GM23338 (cell line): ENCODE measurements around the gene PKD2. TPM values are rescaled to one million over a fixed set of nuclear protein-coding genes. Genes with fewer than 3 reads are reported as not detected.

Experiments
- ATAC-seq: fragments of 200-7000 bp; cut with Tn5 transposase; 3 replicates; pipeline ENCODE4 v1.9.1; 2020
- DNase-seq: peaks from one replicate; pipeline ENCODE4 v3.0.0-alpha.2; 2015; ENCODE audit warnings: low spot score
- H2AFZ ChIP-seq: fragments of 200-600 bp; sonication (generic); 2 replicates; pipeline ENCODE4 v1.8.0; 2016; ENCODE audit warnings: antibody characterized with exemption, mild to moderate bottlenecking, moderate library complexity
- H3F3A ChIP-seq: fragments of 200-600 bp; sonication (generic); replicated peaks from 2 replicates; pipeline ENCODE4 v1.8.0; 2017; ENCODE audit warnings: antibody characterized with exemption, mixed run types, low read depth
- H3K27ac ChIP-seq: fragments of 200-600 bp; sonication (generic); 2 replicates; pipeline ENCODE4 v1.6.1; 2016; ENCODE audit warnings: low read depth
- H3K27me3 ChIP-seq: fragments of 200-600 bp; sonication (generic); 2 replicates; pipeline ENCODE4 v1.8.0; 2016; ENCODE audit warnings: mild to moderate bottlenecking, mixed run types, moderate library complexity; ENCODE audit not compliant: insufficient read depth
- H3K36me3 ChIP-seq: fragments of 200-600 bp; sonication (generic); 2 replicates; pipeline ENCODE4 v1.8.0; 2016; ENCODE audit warnings: mild to moderate bottlenecking; ENCODE audit not compliant: insufficient read depth
- H3K4me1 ChIP-seq: fragments of 200-600 bp; sonication (generic); 2 replicates; pipeline ENCODE4 v1.8.0; 2016; ENCODE audit warnings: mild to moderate bottlenecking, moderate library complexity; ENCODE audit not compliant: insufficient read depth
- H3K4me2 ChIP-seq: fragments of 200-600 bp; sonication (generic); 2 replicates; pipeline ENCODE4 v1.7.1; 2017; ENCODE audit warnings: mixed run types
- H3K4me3 ChIP-seq: fragments of 200-600 bp; sonication (generic); 2 replicates; pipeline ENCODE4 v1.6.1; 2016; ENCODE audit warnings: mixed run types
- H3K79me2 ChIP-seq: fragments of 200-600 bp; sonication (generic); replicated peaks from 2 replicates; pipeline ENCODE4 v1.8.0; 2017; ENCODE audit warnings: mild to moderate bottlenecking; ENCODE audit not compliant: insufficient read depth
- H3K9me2 ChIP-seq: fragments of 200-600 bp; sonication (generic); 2 replicates; pipeline ENCODE4 v1.8.0; 2017; ENCODE audit not compliant: insufficient read depth
- H4K20me1 ChIP-seq: fragments of 200-600 bp; sonication (generic); replicated peaks from 2 replicates; pipeline ENCODE4 v1.8.0; 2017; ENCODE audit warnings: mild to moderate bottlenecking; ENCODE audit not compliant: insufficient read depth
- H3K27ac Mint-ChIP-seq: 2 replicates; pipeline ENCODE4 v1.8.0; 2020; ENCODE audit warnings: inconsistent platforms, mild to moderate bottlenecking, moderate library complexity, mixed read lengths
- H3K27me3 Mint-ChIP-seq: 3 replicates; pipeline ENCODE4 v1.8.0; 2022; ENCODE audit warnings: low read depth, mild to moderate bottlenecking, moderate library complexity, mixed read lengths, inconsistent platforms; ENCODE audit not compliant: insufficient read depth, poor library complexity
- H3K36me3 Mint-ChIP-seq: 3 replicates; pipeline ENCODE4 v1.8.0; 2021; ENCODE audit warnings: low read depth, mild to moderate bottlenecking, inconsistent platforms, moderate library complexity, mixed read lengths
- H3K4me1 Mint-ChIP-seq: 3 replicates; pipeline ENCODE4 v1.8.0; 2020; ENCODE audit warnings: mild to moderate bottlenecking, inconsistent platforms, mixed read lengths
- H3K4me3 Mint-ChIP-seq: 3 replicates; pipeline ENCODE4 v1.8.0; 2021; ENCODE audit warnings: moderate library complexity, mild to moderate bottlenecking, inconsistent platforms, mixed read lengths
- H3K9me3 Mint-ChIP-seq: 3 replicates; pipeline ENCODE4 v1.8.0; 2020; ENCODE audit warnings: moderate library complexity, mild to moderate bottlenecking, inconsistent platforms, mixed read lengths
- CTCF ChIP-seq, 2 experiments: fragments of 200-600 bp in 1 of 2; sonication (generic) in 1 of 2; conservative IDR thresholded peaks; 2 replicates each; pipeline versions ENCODE4 v1.5.1 to v1.6.1; 2016 to 2017; ENCODE audit warnings: antibody characterized with exemption in 2 of 2, low read depth in 2 of 2, mild to moderate bottlenecking in 2 of 2, moderate library complexity in 1 of 2
- JUNB ChIP-seq: IDR thresholded peaks from one replicate; pipeline ENCODE4 v1.6.1; 2016; ENCODE audit warnings: antibody characterized with exemption; ENCODE audit not compliant: unreplicated experiment
- NANOG ChIP-seq: IDR thresholded peaks from 2 replicates; pipeline ENCODE4 v1.6.1; 2016; ENCODE audit warnings: antibody characterized with exemption, borderline replicate concordance
- POLR2AphosphoS5 ChIP-seq: IDR thresholded peaks from 2 replicates; pipeline ENCODE4 v1.6.1; 2016; ENCODE audit warnings: antibody characterized with exemption, low read depth
- REST ChIP-seq: IDR thresholded peaks from one replicate; pipeline ENCODE4 v1.6.1; 2018; ENCODE audit warnings: antibody characterized with exemption; ENCODE audit not compliant: unreplicated experiment
- ZNF331 ChIP-seq: fragments of 250-450 bp; sonication (Bioruptor Pico); IDR thresholded peaks from 2 replicates; pipeline ENCODE4 v1.5.0; 2020; ENCODE audit warnings: low read depth, mild to moderate bottlenecking, moderate library complexity
- ZNF462 ChIP-seq: fragments of 250-450 bp; sonication (Bioruptor Pico); IDR thresholded peaks from 2 replicates; pipeline ENCODE4 v1.5.0; 2020; ENCODE audit warnings: mild to moderate bottlenecking, moderate library complexity
- polyA plus RNA-seq: library from polyadenylated mRNA; unstranded; fragments of >200 nt; fragmentation: Nextera tagmentation; extraction: Ambion mirVana; gene quantifications from 2 replicates; pipeline ENCODE4 v1.2.1, GENCODE V29; 2016
- total RNA-seq: library from RNA; depleted of rRNA; stranded (reverse); fragments of >200 nt; shearing (Covaris generic); gene quantifications from 2 replicates; pipeline ENCODE4 v1.2.3, GENCODE V29; 2014

The PKD2 gene
- total and polyA plus RNA-seq, 2 experiments from 2014 or later, result 17.9 to 45.3 TPM

GRCh38 chr4:88030565-88031310 lies 23.3 kb downstream of the PKD2 start (continued):
- TF ChIP-seq REST, result no peak
- TF ChIP-seq ZNF462 (CRISPR knock-in tag), result no peak
- TF ChIP-seq POLR2AphosphoS5, result no peak

GRCh38 chr4:88033309-88033708 lies 25.9 kb downstream of the PKD2 start:
- H2AFZ ChIP-seq, result no peak overlapping the region
- TF ChIP-seq CTCF (conservative IDR thresholded peaks at IDR 0.05; ENCODE audit: low read depth in 2 of 2), result peak; percentile 65 to 79
- no peak for TF ChIP-seq JUNB
- no peak for TF ChIP-seq NANOG
- TF ChIP-seq ZNF331 (CRISPR knock-in tag), result no peak

More at GRCh38 chr4:88033309-88033708, 25.9 kb downstream of the PKD2 start:
- H3K4me1 Mint-ChIP-seq, result no peaks in the 10 kb centered on the region
- no peaks in the 10 kb centered on the region; the same call in 1 of the 2 replicates for H3K79me2 ChIP-seq
- H3K36me3 ChIP-seq, result peaks cover 24% of the 10 kb centered on the region
- ATAC-seq, result peak; percentile 58
- H3K4me1 ChIP-seq, result no peaks in the 10 kb centered on the region
- H3K9me3 Mint-ChIP-seq, result no peaks in the 10 kb centered on the region
- H3K27me3 Mint-ChIP-seq, result peaks cover 1% of the 10 kb centered on the region
- peaks cover 10% of the 10 kb centered on the region for H4K20me1 ChIP-seq
- no peak overlapping the region for H3K4me3 Mint-ChIP-seq
- H3K4me2 ChIP-seq, result no peak overlapping the region
- no peaks in the 10 kb centered on the region; the same call in 1 of the 2 replicates for H3F3A ChIP-seq
- H3K4me3 ChIP-seq, result no peak overlapping the region
- H3K27ac ChIP-seq, result no peak overlapping the region
- H3K27ac Mint-ChIP-seq, result no peak overlapping the region
- peak; percentile 81 for DNase-seq
- H3K36me3 Mint-ChIP-seq, result peaks cover 55% of the 10 kb centered on the region
- H3K27me3 ChIP-seq, result no peaks in the 10 kb centered on the region
- 0 out of 2 replicates have a peak, but pooled peaks cover 2% of the 10 kb centered on the region for H3K9me2 ChIP-seq
